Fibroblast of lung (primary cell): ENCODE measurements around the gene PPIG.

Experiments
- EZH2 ChIP-seq: IDR thresholded peaks from 2 replicates; pipeline ENCODE4 v1.5.1; 2012; ENCODE audit warnings: low read length, control low read depth, mild to moderate bottlenecking; ENCODE audit errors: missing control alignments
- TF ChIP-seq, protein P1 (sequence below), 2 donors: IDR thresholded peaks in 1 of 2; conservative IDR thresholded peaks in 1 of 2; 1 replicate in 1 of 2; 2 replicates in 1 of 2; pipeline ENCODE4 v1.5.1; 2011 to 2012; ENCODE audit warnings: low read length in 2 of 2, control low read depth in 1 of 2, inconsistent platforms in 1 of 2, low read depth in 1 of 2, mild to moderate bottlenecking in 1 of 2

GRCh38 chr2:169599568-169599967 is 15.4 kb downstream of the PPIG start:
- TF ChIP-seq, protein P1, sequence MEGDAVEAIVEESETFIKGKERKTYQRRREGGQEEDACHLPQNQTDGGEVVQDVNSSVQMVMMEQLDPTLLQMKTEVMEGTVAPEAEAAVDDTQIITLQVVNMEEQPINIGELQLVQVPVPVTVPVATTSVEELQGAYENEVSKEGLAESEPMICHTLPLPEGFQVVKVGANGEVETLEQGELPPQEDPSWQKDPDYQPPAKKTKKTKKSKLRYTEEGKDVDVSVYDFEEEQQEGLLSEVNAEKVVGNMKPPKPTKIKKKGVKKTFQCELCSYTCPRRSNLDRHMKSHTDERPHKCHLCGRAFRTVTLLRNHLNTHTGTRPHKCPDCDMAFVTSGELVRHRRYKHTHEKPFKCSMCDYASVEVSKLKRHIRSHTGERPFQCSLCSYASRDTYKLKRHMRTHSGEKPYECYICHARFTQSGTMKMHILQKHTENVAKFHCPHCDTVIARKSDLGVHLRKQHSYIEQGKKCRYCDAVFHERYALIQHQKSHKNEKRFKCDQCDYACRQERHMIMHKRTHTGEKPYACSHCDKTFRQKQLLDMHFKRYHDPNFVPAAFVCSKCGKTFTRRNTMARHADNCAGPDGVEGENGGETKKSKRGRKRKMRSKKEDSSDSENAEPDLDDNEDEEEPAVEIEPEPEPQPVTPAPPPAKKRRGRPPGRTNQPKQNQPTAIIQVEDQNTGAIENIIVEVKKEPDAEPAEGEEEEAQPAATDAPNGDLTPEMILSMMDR (conservative IDR thresholded peaks at IDR 0.05 in 1 of 2, IDR thresholded peaks at IDR 0.05 in 1 of 2; ENCODE audit: low read depth in 1 of 2, low read length in 2 of 2): no peak
- no peak for TF ChIP-seq EZH2
